ENCODE measurements around the gene ANKRD22.
"Not testable (repeated sequence)": the region's sequence is repeated elsewhere in the genome, so short reads cannot be mapped to it uniquely, and the experiment has no call there.

Gene ANKRD22

GRCh38 chr10:88851706-88852105 lies at the start of gene ANKRD22:
ANKRD22 (minus strand) TSS chr10:88851844; CDS start chr10:88851607, 237 bp downstream.
- no peak for DNase-seq (ENCODE audit: extremely low spot score, insufficient read length, low read depth)
- peak; percentile 35 for FAIRE-seq

GRCh38 chr10:88899886-88900285 lies 48.2 kb upstream of the ANKRD22 start:
- FAIRE-seq: no peak
- no peak for DNase-seq (ENCODE audit: extremely low spot score, insufficient read length, low read depth)

GRCh38 chr10:88898727-88899126 lies 47.1 kb upstream of the ANKRD22 start:
- FAIRE-seq: peak; percentile 79
- DNase-seq (ENCODE audit: extremely low spot score, insufficient read length, low read depth): no peak

GRCh38 chr10:88896994-88897853 lies 45.6 kb upstream of the ANKRD22 start:
- no peak for DNase-seq (ENCODE audit: extremely low spot score, insufficient read length, low read depth)

GRCh38 chr10:88896372-88896993 lies 44.8 kb upstream of the ANKRD22 start:
- DNase-seq (ENCODE audit: extremely low spot score, insufficient read length, low read depth): no peak
- FAIRE-seq: peak; percentile 53

More at GRCh38 chr10:88896994-88897853, 45.6 kb upstream of the ANKRD22 start:
- peak; percentile 71 for FAIRE-seq

DNA sequence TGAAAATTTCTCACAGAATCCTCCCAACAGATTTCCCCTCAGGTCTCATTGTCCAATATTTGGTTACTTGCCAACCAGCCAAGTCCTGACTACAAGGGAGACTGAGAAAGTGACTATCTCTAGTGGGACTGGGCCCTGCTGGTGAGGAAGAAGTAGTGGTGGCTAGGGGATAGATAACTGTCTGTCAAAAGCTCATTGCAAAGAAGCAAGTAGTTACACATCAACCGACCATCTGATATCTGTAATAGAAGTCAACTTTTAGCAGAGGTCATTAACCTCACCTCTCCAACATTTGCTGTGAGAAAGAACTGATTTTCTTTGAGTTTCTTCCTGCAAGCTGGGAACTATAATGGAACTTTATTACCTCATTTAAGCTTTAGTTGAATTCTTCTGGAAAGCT lies 43.6 kb upstream of the ANKRD22 start:
- DNase-seq (ENCODE audit: extremely low spot score, insufficient read length, low read depth) (no peak), FAIRE-seq (peak; percentile 31)

DNA sequence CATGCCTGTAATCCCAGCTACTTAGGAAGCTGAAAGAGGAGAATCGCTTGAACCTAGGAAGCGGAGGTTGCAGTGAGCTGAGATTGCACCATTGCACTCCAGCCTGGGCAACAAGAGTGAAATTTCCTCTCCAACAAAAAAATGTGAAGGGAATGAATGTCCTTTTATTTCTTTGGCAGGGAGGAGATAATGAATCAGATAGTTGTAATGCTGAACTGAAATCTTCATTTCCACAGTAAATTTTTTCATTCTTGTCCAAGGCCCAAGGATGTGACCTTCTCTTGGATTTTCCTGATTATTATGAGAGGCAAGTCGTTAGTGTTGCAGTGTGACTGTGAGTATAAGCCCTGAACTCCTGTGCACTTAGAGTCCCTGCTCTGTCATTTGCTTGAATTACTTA lies 42.0 kb upstream of the ANKRD22 start:
- DNase-seq (ENCODE audit: extremely low spot score, insufficient read length, low read depth): no peak
- peak; percentile 53 for FAIRE-seq

- FAIRE-seq (peak; percentile 12), DNase-seq (ENCODE audit: extremely low spot score, insufficient read length, low read depth) (no peak)
Measured at GRCh38 chr10:88892222-88892967, 40.8 kb upstream of the ANKRD22 start.

- no peak for DNase-seq (ENCODE audit: extremely low spot score, insufficient read length, low read depth)
- FAIRE-seq: peak; percentile 53
Measured at GRCh38 chr10:88890681-88891381, 39.2 kb upstream of the ANKRD22 start.

- DNase-seq (ENCODE audit: extremely low spot score, insufficient read length, low read depth) (no peak), FAIRE-seq (peak; percentile 98)
Measured at GRCh38 chr10:88889559-88890337, 38.1 kb upstream of the ANKRD22 start.

DNA sequence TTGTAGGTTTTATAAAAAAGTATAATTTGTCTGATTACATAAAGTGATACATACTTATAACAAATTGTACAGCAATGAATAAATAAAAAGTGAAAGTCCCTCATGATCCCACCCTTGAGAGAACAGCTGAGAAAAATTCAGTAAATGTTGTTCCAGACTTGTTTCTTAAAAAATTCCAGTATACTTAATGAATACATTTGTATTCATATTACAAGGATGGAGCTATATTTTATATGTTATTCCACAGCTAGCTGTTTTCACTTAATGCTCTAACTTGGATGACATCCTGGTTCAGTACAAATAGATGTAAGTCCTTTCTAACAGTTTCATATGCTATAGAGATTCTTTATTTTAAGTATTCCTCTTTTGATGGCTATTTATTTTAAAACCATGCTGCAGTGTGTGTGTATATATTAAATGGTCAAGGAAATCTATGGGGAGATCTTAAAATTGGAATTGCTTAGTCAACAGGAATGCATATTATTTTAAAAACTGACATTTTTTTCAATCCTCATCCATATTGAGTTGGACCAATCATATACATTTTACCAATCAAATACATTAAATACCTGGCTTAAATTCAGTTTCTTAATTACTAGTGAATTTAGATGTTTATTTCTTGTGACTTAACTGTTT lies 37.3 kb upstream of the ANKRD22 start:
- no peak for DNase-seq (ENCODE audit: extremely low spot score, insufficient read length, low read depth)
- FAIRE-seq: no peak

DNA sequence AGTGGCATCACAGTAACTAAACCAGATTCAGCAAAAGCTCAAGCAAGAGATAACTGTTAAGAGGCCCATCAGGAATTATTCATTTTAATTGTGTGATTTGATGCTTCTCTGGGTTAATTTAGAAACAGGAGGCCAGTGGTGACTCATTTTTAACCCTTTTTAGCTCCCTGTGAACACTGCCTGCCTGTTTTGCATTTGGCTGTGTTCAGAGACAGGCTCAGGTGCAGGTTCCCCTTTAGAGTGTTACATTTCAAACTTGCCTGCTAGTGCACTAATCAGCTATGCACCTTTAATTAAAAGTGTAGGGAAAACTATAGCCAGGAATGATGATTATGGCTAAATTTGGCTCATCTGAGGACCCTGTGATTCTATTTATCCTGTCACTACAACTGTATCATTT lies 34.9 kb upstream of the ANKRD22 start:
- DNase-seq (ENCODE audit: extremely low spot score, insufficient read length, low read depth) (peak; percentile 14), FAIRE-seq (peak; percentile 92)

DNA sequence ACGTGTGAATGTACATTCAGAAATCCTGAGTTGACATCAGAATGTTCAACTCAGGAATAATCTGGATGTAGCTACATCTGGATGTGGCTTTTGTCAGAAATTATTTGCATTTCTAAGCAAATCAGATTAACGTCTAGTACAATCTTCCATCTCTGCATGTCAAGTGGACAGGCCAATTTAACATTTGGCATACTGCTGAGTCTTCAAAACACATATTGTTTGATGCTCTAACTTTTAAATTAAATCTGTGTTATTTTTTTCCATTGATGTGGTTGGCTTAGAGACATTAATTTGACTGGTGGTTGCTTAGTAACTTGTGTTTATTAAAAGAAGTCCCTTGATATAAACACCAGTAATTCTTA lies 31.8 kb upstream of the ANKRD22 start:
- DNase-seq (ENCODE audit: extremely low spot score, insufficient read length, low read depth): no peak
- FAIRE-seq: no peak

DNA sequence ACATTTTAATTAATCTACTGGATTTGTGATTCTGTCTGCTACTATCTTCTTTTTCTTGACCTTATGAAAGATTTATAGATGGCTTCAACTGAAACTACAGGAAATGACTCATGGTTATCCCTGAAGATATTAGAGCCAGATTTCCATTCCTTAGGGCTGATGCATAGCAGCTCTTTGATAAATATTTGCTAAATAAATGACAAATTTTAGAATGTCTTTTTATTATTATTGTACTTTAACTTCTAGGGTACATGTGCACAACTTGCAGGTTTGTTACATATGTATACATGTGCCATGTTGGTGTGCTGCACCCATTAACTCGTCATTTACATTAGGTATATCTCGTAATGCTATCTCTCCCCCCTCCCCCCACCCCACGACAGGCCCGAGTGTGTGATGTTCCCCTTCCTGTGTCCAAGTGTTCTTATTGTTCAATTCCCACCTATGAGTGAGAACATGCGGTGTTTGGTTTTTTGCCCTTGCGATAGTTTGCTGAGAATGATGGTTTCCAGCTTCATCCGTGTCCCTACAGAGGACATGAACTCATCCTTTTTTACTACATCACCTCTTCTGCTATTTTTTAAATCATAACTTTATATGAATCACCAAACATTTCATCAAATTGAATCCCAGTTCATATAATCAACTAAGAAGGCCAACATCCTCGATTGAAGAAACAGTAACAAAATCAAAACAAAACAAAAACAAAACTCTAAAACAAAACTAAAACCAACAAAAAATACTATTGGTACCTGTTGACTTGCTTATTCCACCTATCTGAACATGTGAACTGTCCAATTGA lies 31.2 kb upstream of the ANKRD22 start:
- FAIRE-seq: peak; percentile 81
- not testable (repeated sequence) for DNase-seq (ENCODE audit: extremely low spot score, insufficient read length, low read depth)

DNA sequence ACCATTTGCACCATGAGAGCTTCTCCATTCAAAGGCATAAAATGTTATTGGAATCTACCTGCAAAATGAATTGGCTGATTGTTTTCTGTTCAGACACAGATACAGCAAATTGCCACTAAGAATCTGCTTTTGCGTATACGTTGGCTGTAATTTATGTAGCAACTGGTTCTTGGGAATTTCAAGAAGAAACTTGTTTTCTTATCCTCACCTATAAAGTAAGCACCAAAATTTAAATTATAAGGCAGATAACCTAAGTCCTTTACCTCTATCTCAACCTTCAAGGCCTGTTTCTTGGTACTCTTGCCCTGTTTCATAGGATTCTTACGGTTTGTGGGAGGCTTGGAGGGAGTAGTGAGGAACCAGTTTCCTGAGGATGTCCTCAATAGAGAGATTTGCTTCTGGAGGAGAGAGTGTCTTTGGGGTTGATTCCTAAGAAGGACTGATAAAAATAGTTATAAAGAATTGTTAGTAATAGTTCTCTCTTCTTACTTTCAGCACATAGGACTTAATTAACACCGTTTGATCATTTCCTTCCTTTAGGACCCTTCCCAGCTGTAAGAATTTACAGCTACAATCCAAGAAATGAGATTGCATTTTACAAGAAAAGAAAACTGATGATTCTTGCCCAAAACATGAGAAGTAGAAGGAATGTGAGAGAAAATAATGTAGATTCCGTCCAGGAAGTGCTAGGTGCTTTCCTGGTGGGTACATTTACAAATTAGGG lies 30.4 kb upstream of the ANKRD22 start:
- DNase-seq (ENCODE audit: extremely low spot score, insufficient read length, low read depth) (no peak), FAIRE-seq (no peak)

GRCh38 chr10:88881320-88881719 lies 29.7 kb upstream of the ANKRD22 start:
- FAIRE-seq (peak; percentile 72), DNase-seq (ENCODE audit: extremely low spot score, insufficient read length, low read depth) (no peak)

- FAIRE-seq (peak; percentile 93), DNase-seq (ENCODE audit: extremely low spot score, insufficient read length, low read depth) (peak; percentile 44)
Measured at GRCh38 chr10:88880282-88881076, 28.8 kb upstream of the ANKRD22 start.

Data from GM18507 (cell line).